ENCODE data around the gene TES.

Gene TES

DNA sequence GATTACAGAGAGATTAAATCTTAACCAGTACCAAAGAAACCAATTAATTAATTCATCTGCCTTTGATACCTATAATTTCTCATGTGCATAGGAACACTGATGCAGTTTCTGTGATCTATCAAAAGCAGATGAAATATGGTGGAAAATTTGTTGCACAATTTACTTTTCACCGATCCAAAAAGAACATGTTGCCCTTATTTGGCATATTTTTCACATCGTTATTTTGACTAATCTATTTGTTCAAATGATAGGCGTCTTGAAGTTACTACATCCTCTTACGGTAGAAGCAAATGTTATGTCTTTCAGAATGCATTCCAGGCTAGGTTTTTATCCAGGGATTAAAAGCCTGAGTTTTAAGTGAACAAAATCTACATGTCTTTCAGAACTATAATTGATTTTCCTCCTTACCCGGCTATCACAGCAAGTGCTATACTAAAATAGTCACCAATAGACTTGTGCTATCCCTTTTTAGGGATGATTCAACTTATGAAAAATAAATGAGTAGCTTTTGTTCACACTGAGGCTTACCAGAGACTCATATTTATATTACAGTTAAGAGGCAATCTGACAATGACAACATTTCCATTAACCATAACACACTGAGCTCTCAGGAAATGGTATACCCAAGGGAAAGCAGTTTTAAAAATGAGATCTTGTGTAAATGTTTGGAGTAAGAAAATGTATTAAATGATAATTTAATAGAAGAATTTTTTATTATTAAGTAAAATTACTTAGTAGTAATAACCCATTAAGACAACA lies 16.8 kb upstream of the TES start:
- DNase-seq (ENCODE audit: low read depth in 2 of 2) = no peak

DNA sequence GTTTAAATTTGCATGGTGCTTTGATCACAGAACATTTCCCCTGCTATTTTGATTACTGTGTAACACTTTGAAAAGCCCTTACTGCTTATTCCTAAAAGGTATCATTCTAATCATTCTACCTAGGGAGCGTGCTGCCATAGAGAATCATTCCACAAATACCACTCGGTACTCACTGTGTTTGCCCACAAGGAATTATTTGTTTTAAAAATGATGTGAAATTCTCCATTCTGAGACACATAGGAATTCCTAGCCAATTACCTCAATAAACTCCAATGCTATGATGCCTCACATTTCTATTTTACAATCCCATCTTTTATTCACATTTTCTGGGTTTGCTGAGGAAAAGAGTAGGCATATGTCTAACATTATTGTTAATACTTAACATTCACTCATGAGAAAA lies 16.2 kb upstream of the TES start:
- DNase-seq (ENCODE audit: low read depth in 2 of 2) = no peak

DNA sequence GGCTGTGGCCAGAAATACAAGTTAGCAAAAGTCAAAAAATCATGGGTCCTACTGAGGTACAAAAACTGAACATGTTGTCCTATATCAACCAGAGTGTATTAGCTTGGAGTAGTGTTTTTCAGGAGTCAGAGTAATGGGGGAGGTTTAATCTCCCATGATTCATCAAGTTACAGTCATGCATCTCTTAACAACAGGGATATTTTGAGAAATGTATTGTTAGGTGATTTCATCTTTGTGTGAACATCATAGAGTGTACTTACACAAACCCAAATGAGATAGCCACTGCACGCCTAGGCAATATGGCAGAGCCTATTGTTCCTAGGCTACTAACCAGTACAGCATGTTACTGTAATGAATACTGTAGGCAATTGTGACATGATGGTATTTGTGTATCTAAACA lies 14.9 kb upstream of the TES start:
- DNase-seq (ENCODE audit: low read depth in 2 of 2) = no peak

DNA sequence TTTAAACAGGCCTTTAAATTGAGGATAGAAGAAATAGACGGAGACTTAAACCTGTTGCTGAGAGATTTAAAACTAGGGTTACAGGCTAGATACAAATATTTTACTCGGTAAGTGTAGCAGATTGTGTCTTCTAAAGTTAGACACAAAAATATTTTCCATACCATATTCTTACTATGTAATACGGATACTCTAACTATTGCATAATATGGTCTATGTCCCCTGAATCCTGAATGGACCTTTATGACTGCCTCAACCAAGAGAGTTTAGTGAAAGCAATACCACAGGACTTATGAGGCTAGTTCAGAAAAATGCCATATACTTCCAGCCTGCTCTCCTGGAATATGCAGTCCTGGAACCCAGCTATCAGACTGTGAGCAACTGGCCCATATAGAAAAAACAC lies 13.4 kb upstream of the TES start:
- no peak for DNase-seq (ENCODE audit: low read depth in 2 of 2)

DNA sequence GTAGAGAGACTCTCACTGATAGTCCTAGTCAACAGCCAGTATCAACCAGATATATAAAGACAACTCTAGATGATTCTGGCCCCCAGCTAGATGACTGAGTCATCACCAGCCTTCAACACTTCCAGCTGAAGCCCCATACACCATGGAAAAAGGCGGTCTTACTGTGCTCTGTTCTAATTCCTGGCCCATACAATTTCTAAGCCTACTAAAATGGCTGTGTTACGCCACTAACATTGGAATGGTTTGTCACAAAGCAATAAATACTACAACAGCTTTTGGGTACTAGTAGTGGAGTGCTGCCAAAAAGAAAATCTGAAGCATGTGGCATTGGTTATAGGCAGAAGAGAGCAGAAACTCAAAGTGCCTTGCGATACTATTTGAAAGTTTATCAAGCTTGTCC lies 13.0 kb upstream of the TES start:
- no peak for DNase-seq (ENCODE audit: low read depth in 2 of 2)

DNA sequence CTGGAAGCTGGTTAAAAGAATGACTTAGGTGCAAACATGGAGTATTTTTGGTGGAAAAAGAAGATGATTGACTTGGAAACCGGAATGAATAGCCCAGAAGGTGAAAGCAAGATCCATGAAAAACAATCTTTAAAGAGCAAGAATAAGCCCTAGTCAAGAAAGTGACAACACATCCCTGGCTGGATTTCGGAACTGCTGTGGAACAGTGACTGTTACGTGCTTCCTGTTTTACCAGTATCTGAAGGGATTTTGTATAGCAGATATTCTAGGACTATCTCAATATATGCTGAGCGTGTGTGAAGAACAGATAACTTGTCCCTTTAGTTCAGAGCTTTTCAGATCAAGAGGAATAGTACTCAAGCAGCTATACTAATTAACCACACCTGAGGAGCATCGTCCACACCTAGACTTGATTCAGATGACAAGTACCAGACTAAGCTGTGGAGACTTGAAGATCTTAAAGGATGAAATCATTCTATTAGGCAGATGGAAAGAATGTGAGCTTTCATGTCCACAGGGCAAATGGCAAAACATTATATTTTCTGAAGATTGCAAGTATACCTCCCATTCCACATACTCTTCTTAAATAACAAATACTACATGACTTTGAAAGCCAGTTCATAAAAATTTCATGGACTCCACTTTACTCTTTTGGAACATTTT lies 11.5 kb upstream of the TES start:
- no peak for DNase-seq (ENCODE audit: low read depth in 2 of 2)

DNA sequence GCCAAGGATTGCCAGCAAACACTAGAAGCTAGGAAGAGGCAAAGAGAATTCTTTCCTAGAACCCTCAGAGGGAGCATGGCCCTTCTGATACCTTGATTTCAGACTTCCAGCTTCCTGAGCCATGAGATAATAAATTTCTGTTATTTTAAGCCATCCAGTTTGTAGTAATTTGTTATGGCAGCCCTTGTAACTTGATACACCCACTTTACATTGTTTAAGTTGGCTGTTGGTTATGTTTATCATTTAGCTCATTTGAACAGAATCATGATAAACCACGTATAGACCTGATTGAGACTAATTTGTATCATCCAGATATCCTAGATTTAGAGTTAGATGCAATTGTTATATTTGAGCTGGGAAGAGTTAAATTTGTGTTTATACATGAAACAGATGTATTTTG lies 9.4 kb upstream of the TES start:
- no peak for DNase-seq (ENCODE audit: low read depth in 2 of 2)

DNA sequence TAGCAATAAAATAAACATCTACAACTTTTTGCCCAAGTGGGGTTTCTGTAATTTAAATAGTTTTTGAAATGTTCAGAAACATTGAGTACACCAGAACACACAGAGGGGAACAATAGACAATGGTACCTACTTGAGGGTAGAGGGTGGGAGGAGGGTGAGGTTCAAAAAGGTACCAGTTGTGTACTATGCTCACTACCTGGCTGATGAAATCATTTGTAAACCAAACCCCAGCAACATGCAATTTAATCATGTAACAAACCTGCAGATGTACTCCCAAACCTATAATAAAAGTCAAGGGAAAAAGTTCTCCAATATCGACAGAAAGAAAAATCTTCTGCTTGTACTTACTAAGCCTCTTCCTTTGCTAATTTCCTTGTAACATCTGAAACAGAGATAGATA lies 4.2 kb upstream of the TES start:
- DNase-seq (ENCODE audit: low read depth in 2 of 2) = no peak

DNA sequence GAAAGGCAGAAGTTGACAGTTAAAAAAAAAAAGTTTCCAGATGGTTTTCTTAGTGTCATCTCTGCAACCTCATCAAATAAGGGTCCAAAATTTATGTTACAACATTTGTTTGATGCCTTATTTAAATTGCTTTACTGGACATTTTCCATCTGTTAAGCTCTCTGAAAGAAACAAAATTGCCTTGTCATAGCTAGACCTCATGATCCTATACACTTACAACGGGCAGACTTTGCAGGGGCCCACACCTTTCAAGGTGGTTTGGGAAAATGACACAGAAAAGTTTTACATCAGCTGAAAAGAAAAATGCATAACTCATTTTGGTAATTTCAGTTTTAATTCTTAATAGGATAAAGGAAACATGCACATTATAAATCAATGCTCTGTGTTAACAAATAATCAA lies 1.4 kb upstream of the TES start:
- DNase-seq (ENCODE audit: low read depth in 2 of 2) = no peak

DNA sequence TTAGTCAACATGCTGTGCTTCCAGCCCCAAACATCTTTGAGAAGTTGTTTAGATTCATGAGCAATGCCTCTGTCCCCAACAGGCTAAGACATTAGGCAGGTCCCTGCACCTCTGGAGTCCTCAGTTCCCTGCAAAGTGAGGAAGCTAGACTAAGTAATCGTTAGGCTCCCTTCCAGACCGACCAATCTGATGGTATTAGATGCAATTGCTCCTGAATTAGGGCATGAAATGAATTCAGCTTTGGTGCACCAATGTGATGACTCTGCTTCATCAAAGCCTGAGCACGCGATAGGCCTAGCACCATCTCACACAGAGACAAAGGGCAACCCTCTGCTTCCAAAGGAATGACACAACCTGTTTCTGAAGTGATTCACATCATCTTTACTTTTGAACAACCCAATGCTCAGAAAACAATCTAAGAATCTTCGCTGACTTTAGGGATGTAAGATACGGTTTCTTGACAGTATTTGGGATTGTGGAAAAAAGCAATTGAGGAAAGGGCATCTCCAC lies 723 bp upstream of the TES start:
- no peak for DNase-seq (ENCODE audit: low read depth in 2 of 2)

DNA sequence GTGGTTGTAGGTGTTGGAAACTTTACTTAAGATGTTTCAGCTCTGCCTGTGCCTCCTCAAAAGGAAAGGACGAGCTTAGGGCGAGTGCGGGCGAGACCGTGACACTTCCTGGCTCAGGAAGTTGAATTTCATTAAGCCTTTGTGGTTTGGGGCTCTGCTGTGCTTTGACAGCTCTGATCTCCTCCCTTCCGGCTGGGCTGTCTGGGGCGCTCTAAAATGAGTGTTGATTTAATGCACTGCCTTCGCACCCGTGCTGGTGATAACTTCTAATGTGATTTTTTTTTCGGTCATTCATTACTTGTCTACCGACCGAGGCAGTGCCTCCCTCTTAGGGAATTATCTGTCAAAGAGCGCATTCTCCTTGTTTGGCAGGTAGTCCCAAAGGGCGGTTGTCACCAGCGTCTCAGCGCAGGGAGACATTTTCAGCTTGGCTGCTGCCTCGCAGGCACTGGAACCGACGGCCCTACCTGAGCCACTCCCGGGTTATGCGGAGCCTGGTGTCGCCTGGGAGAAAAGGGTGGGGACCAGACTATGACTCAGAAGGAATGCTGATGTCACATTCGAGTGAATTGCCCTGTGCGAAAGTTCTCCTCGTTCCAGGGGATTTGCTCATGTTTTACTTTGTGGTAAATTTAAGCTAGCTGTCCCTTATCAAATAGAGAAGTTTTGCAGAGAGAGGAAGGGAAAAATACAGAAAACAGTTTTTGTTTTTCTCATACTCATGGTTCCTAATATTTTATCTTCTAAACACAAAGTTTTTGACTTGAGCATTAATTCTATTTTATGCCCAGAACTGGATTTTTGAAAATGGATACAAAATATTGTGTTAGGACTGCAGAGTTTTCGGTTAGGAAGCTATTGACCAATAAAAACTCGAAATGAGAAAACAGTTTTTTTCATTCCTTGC lies 920 bp downstream of the TES start:
- DNase-seq (ENCODE audit: low read depth in 2 of 2) = peak; percentile 29 to 40

DNA sequence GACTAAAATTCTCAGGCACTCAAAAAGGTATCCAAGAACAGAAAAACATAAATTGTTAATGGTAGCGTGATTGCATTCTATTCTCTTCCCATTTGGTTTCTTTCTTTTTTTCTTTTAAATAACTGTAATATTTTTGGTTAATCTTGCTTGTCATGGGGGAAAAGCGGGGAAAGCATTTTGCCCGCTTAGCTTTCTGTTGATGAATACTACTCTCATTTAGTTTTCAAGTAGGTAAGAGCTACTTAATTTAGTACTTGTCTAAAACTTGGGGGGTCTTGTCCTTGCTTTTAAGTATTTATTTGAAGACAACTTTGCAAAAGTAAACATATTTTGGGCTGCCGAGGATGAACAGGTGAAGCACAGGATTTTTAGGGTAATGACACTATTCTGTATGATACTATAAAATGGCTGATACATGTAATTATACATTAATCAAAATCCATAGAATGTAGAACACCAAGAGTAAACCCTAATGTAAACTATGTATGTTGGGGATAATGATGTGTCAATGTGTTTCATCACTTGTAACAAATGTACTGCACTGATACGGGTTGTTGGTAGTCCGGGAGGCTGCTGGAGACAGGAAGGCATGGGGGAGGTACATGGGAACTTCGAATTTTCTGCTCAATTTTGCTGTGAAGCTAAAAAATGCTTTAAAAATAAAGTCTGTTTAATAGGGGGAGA lies 1.7 kb downstream of the TES start:
- DNase-seq (ENCODE audit: low read depth in 2 of 2) = no peak

DNA sequence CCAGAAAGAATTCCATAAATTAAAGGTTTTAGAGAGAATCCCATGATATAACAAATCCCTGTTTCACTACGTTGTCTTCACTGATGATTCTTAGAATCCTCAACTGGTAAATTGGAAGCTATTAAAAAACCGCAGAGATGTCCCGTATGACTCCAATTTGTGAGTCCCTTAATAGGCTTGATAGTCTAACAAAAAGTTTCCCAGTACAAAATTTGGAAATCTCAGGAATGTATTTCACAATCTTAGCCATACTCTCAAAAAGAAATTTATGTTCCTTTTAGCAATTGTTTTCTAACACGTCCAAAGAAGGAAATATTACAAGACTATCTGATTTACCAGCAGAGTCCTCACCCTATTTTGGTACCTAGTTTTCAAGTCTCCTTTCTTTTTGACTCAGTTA lies 2.5 kb downstream of the TES start:
- DNase-seq (ENCODE audit: low read depth in 2 of 2) = no peak

DNA sequence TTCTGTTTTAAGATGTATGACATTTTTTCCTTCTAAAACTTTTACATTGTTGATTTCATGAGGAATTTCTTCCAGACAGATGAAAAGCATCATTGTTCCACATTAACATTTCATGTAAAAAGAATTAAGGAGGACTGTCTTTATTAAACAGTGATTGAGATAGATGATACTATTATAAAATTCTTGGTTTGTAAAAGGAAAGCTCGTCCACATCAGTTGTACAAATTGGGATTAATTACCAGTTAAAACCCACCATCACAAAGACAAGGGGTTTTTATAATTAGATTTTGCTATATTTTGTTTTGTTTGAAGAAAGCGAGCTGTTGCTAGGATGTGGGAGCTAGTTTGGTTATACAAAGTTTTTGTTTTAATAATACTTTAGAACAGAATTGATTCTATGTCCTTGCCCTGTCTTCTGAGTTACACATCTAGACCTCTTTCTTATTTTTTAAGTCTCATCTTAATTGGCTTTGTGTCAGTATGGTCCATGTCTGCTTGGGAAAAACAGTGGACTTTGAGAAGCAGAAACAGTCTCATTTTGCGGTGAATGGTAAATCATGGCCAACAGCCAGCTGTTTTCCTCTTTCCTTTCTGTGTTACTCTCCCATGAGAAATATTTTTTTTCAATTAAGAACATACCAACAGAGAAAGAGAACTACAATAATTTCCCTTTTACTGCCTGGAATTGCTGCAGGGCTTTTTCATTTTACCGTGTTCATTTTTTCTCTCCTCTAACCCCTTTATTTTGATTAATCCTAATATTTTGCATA lies 3.2 kb downstream of the TES start:
- DNase-seq (ENCODE audit: low read depth in 2 of 2) = no peak

DNA sequence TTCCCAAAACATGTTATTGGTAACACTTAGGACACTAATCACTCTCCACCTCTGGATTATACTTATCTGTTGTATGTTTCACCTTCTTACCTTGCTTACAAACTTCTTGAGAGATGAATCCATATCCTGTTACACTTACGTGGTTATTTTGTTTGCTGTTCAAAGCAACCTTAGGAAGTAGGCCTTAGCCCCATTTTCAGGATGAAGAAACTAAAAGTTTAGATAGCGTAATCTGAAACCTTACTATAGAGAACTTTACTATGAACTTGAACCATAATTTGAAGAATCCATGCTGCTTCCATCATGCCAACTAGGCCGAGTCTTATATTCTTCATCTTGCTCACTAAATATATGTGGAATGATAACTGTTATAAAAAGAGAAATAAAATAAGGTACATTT lies 4.6 kb downstream of the TES start:
- DNase-seq (ENCODE audit: low read depth in 2 of 2) = no peak

DNA sequence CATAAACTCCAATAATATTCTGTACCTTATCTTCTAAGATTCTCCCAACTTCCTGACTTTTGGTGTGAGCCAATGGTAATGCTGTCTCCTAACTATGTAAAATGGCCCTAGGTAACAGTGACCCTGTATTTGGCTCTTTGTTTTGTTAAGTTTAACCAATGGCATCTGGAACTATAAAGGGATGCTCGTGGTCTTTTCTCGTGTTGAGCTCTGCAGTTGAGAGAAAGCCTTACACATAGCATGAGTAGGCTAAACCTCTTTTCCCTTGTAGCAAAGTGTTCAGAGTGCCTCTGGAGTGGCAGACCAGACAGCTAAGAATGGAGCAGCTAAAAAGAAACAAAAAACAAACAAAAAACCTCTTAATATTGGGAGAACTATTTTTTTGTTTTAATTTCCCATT lies 5.2 kb downstream of the TES start:
- DNase-seq (ENCODE audit: low read depth in 2 of 2) = no peak

DNA sequence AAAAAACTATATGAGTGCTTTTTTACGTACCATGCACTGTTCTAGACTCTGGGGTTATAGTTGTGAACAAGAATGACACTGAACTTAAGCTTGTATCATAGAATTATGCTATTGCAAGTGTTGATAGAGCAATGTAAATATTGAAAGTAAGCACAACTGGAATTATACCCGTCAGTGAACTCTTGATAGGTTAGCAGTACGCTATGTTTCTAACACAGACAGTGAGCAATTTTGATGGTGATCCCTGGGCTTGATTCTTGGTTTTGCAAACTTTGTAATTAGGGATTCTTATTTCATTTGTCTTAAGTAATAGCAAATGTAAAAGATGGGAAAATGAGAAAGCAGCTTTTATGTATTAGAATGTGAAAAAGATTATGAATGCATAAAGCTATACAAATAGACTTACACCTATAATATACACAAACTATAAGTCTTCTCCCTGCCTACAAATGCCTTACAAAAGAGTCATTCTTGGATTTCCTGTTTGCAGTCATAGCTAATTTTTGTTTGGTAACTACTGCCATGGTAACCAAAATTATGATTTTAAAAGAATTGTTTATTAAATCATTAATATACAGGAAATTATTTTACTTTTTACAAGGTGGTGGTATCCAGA lies 6.7 kb downstream of the TES start:
- no peak for DNase-seq (ENCODE audit: low read depth in 2 of 2)

DNA sequence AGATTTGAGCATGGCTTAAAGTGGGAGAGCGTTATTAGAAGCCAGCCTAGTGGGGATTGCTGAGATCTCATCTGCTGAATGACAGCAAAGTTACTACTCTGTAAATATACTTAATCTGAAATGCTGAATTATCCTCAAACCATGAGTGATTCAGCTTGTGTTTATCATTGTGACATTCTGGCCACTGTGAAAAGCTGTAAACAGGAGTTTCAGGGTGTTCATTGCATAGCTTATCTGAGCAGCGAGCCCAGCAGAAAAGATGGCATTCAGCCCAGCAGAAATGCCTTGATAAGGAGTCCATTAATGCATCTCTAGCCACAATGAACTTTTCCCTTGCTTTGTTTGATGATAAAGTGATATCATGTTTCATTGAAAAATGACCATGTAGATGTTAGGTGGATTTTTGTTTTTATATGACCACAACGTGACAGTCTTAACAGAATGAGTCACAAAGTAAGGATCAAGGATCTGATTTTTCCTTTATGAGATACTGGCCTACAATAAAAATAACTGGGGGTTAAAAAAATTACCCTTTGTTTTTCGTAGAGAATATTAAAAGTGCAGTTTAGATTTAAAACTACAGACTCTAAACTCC lies 7.8 kb downstream of the TES start:
- DNase-seq (ENCODE audit: low read depth in 2 of 2) = no peak

DNA sequence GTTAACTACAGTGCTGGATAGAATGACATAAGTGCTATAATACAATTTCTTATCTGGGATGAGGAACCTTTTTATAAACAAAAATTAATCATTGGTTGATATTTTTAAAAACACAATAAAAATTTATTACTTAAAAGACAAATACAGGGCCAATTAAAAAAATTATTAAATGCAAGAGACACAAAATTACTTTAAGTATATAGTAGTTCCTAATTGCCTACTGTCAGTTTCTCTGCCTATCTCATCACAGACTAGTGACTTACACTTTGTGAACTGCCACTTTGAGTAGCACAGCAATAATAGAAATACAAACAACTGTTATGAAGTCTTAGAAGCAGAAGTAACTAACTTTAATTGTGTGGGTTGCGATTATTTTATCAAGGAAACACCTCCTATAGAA lies 8.4 kb downstream of the TES start:
- no peak for DNase-seq (ENCODE audit: low read depth in 2 of 2)

DNA sequence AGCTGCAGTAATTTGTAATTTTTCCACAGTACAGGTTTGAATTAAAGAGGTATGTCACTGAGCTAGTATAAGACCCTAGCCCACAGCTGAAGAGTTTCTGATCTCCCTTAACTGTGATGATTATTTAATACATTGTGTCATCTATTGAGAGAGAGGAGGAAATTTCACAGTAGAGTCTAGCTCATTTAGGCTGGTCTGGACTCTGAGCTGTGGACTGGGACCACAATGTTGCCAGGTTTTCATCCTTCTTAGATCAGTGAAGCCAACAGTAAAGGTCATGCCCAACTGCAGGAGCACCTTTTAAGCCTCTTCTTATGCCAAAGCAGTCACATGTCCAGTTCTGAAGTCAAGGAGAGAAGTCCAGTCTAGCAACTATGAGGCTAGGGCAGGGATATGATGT lies 8.9 kb downstream of the TES start:
- DNase-seq (ENCODE audit: low read depth in 2 of 2) = no peak

Data from stimulated activated CD4-positive, alpha-beta T cell treated with anti-CD3 and anti-CD28 coated beads, Interleukin-1b, Interleukin-23, amount 100 ng/mL, for 1 hour (primary cell).